Choroid plexus epithelial cell (primary cell): ENCODE measurements around the gene AFTPH.

Experiments
- DNase-seq: peaks from one replicate; pipeline ENCODE4 v3.0.0-alpha.2; 2010; ENCODE audit warnings: low read depth
- H3K4me3 ChIP-seq: 2 replicates; pipeline ENCODE4 v1.5.1; 2011; ENCODE audit warnings: low read depth, mild to moderate bottlenecking, control low read depth, low read length, moderate library complexity
- TF ChIP-seq, protein P1 (sequence below): conservative IDR thresholded peaks from 2 replicates; pipeline ENCODE4 v1.5.1; 2011; ENCODE audit warnings: low read depth, mild to moderate bottlenecking, control low read depth, inconsistent platforms, low read length, moderate library complexity

The AFTPH gene

GRCh38 chr2:64594226-64594989 is 70.3 kb downstream of the AFTPH start:
- no peak overlapping the region for H3K4me3 ChIP-seq
- TF ChIP-seq, protein P1, sequence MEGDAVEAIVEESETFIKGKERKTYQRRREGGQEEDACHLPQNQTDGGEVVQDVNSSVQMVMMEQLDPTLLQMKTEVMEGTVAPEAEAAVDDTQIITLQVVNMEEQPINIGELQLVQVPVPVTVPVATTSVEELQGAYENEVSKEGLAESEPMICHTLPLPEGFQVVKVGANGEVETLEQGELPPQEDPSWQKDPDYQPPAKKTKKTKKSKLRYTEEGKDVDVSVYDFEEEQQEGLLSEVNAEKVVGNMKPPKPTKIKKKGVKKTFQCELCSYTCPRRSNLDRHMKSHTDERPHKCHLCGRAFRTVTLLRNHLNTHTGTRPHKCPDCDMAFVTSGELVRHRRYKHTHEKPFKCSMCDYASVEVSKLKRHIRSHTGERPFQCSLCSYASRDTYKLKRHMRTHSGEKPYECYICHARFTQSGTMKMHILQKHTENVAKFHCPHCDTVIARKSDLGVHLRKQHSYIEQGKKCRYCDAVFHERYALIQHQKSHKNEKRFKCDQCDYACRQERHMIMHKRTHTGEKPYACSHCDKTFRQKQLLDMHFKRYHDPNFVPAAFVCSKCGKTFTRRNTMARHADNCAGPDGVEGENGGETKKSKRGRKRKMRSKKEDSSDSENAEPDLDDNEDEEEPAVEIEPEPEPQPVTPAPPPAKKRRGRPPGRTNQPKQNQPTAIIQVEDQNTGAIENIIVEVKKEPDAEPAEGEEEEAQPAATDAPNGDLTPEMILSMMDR = no peak
- DNase-seq = no peak

- TF ChIP-seq, protein P1 = peak; percentile 48
- peak; percentile 49 for DNase-seq
- H3K4me3 ChIP-seq = no peak overlapping the region
Measured at GRCh38 chr2:64595397-64596176, 71.5 kb downstream of the AFTPH start.

DNA sequence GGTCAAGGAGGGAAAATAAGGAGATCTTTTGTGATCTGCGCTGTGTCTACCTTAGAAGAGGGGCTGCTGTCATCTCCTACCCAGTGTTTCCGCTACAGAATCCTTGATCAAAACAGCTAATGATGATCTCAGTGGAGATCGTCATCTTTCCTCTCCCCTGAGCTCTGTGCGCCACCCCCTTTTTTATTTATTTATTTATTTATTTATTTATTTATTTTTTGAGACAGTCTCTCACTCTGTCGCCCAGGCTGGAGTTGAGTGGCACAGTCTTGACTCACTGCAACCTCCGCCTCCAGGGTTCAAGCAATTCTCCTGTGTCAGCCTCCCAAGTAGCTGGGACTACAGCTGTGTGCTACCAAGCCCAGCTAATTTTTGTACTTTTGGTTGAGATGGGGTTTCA is 74.1 kb downstream of the AFTPH start:
- DNase-seq = no peak
- H3K4me3 ChIP-seq = no peak overlapping the region
- TF ChIP-seq, protein P1 = no peak

DNA sequence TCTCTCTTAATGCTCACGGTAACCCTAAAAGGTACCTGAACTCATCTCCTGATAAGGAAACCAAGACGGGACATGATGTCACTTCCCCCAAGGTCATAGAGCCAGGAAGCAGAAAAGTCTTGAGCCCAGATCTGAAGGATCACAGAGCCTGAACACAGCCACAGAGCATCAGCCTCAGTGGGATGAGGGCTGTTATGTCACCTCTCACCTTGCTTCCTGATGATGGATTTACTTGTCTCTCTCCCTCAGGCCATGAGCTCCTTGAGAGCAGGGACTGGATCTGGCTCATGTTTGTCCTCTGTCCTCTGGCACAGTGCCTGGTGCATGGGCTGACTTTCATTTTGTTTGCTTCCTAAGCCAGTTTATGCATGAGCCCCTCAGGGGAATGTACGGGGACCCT is 75.3 kb downstream of the AFTPH start:
- H3K4me3 ChIP-seq = no peak overlapping the region
- TF ChIP-seq, protein P1 = no peak
- no peak for DNase-seq

DNA sequence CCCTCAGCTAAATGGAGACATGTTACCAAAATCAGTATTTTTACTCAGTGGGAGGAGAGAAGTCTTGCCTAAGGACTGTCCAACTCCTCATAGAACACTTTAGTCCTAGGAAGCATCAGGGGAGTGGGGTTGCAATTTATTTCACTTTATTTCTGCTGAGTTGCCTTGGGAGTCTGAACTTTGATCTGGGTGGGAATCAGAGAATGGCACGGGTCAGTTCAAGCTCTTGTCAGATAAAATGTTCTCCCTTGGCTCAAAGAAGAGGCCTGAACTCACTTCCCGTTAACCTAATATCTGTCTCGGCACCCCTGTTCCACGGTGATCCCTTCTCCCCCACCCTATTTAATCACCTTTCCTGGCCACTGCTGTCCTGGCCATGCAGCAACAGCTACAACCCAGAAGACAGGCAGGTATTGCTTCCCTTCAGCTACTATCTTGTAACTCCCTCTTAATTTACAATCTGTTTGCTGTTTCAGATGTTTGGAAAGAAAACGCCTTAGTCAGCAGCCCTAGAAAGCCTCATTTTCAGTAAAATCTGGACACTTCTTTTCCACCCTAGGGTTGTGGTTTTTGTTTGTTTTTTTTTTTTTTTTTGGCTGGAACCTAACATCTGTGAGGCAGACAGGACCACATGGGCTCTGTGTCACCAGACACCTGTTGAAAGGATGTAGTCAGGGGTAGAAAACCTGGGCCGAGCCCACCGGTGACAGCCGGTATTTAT is 77.1 kb downstream of the AFTPH start:
- peak; percentile 12 for DNase-seq
- no peak overlapping the region for H3K4me3 ChIP-seq
- TF ChIP-seq, protein P1 = no peak

DNA sequence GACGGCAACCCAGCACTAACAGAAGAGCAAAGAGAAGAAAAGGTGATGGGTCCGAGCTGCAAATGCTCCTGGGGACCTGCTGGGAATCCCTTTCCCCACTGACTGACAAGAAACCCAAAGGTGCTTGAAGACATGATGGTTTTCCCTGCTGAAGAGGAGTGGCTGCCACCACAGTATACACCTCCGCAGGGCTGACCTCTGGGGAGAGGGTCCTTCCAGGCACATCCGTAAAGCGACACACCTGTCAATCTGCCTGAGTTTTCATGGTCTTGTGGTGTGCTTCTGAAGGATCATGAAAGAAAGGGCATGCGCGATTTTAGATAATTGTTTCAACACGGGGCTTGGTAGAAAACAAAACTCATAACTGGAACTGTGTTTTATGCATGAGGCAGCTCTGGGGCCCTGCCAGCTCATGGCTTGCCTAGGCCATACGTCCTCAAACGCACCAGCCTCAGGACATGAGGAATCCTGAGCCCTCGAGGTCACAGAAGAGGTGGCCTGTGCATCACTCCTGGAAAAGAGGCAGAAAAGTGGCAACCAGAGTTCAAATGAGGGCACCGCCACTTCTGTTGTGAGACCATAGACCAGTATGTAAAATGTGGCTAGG is 77.8 kb downstream of the AFTPH start:
- no peak for DNase-seq
- TF ChIP-seq, protein P1 = no peak
- H3K4me3 ChIP-seq = no peak overlapping the region
